Measurements from ENCODE around the gene PARD6G.

- TF ChIP-seq CTCF (IDR thresholded peaks at IDR 0.05) (no peak), EZH2phosphoT487 (IDR thresholded peaks at IDR 0.05) (no peak), EZH2 (IDR thresholded peaks at IDR 0.05) (no peak)
Observed at GRCh38 chr18:80168982-80169381, 78.3 kb downstream of the PARD6G start.

Data from neural progenitor cell (in vitro differentiated cells).